ENCODE results near the gene ELF2.

ELF2 gene

DNA sequence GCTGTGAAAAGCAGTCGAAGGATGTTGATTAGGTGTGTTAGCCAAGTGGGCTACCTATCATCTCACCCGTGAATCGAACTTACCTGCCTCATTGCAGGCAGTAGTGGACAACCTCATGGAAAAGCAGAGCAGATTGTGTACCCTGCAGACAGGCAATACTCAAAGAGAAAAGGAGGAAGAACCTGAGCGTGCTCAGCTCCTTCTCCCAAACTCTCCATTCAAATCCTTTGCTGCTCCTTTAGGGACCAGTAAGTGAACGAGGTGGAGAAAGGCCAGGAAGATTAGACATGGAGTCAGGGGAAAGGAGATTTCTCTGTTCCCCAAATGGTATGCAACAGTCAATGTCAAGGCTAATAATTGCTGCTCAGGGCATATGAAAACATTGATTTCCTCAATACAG lies 45.2 kb upstream of the ELF2 start:
- H3K4me1 ChIP-seq (ENCODE audit: control insufficient read depth, insufficient read depth, low read length) = no peaks in the 10 kb centered on the region
- ChIA-PET POLR2A (no interaction called here), CTCF (no interaction called here)
- H3K9me3 ChIP-seq (ENCODE audit: control insufficient read depth, insufficient read depth, low read depth, low read length) = no peaks in the 10 kb centered on the region
- no peaks in the 10 kb centered on the region for H3K36me3 ChIP-seq (ENCODE audit: control insufficient read depth in 2 of 2, insufficient read depth in 1 of 2, low read length in 2 of 2)
- no peak overlapping the region for H3K4me3 ChIP-seq (ENCODE audit: low read depth, low read length)
- H3K27ac ChIP-seq (ENCODE audit: extremely low read depth, low read depth, low read length) = no peak overlapping the region
- TF ChIP-seq, protein P1, sequence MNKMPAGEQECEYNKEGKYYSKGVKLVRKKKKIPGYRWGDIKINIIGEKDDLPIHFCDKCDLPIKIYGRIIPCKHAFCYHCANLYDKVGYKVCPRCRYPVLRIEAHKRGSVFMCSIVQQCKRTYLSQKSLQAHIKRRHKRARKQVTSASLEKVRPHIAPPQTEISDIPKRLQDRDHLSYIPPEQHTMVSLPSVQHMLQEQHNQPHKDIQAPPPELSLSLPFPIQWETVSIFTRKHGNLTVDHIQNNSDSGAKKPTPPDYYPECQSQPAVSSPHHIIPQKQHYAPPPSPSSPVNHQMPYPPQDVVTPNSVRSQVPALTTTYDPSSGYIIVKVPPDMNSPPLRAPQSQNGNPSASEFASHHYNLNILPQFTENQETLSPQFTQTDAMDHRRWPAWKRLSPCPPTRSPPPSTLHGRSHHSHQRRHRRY (tag by site-specific recombination; IDR thresholded peaks at IDR 0.05) = no peak
- TF ChIP-seq ZNF341 (tag by site-specific recombination; IDR thresholded peaks at IDR 0.05; ENCODE audit: low read depth) (no peak), ZNF626 (tag by site-specific recombination; IDR thresholded peaks at IDR 0.05) (no peak), YY1 (tag by site-specific recombination; IDR thresholded peaks at IDR 0.05) (no peak), ZNF280D (tag by site-specific recombination; IDR thresholded peaks at IDR 0.05) (no peak), ZNF514 (tag by site-specific recombination; IDR thresholded peaks at IDR 0.05) (no peak), SP2 (tag by site-specific recombination; IDR thresholded peaks at IDR 0.05) (no peak), GLI2 (tag by site-specific recombination; IDR thresholded peaks at IDR 0.05; ENCODE audit: borderline replicate concordance, low read depth) (no peak)

GRCh38 chr4:139221687-139222086 lies 44.7 kb upstream of the ELF2 start:
- ChIA-PET CTCF (interaction anchor here (0.6 kb wide), 1 partner anchor 308 kb away, joined by 5 read pairs; no protein-coding TSS in a partner anchor), POLR2A (no interaction called here)
- H3K4me1 ChIP-seq (ENCODE audit: control insufficient read depth, insufficient read depth, low read length) = no peaks in the 10 kb centered on the region
- H3K4me3 ChIP-seq (ENCODE audit: low read depth, low read length) = no peak overlapping the region
- TF ChIP-seq ZNF174 (tag by site-specific recombination; IDR thresholded peaks at IDR 0.05) (no peak), ZNF654 (tag by site-specific recombination; IDR thresholded peaks at IDR 0.05; ENCODE audit: low read depth) (no peak)
- H3K36me3 ChIP-seq (ENCODE audit: control insufficient read depth in 2 of 2, insufficient read depth in 1 of 2, low read length in 2 of 2) = no peaks in the 10 kb centered on the region
- H3K27ac ChIP-seq (ENCODE audit: extremely low read depth, low read depth, low read length) = no peak overlapping the region
- no peaks in the 10 kb centered on the region for H3K9me3 ChIP-seq (ENCODE audit: control insufficient read depth, insufficient read depth, low read depth, low read length)

DNA sequence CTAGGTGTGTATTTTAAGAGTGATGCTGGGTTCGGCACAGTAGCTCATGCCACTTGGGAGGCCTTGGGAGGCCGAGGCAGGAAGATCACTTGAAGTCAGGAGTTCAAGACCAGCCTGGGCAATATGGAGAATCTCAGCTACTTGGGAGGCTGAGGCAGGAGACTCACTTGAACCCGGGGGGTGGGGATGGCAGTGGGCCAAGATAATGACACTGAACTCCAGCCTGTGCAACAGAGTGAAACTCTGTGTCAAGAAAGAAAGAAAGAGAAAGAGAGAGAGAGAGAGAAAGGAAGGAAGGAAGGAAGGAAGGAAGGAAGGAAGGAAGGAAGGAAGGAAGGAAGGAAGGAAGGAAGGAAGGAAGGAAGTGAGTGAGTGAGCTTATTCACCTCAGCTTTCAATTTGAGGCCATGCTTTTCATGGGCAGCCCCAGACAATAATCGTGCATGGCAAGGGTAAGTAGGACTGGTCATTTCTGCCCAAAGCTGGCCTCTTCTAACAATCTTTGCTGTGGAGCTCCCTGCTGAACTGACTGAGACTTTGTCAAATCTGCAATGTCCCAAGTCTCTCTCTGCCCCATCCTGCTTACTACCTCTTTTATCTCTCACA lies 42.5 kb upstream of the ELF2 start:
- ChIA-PET POLR2A (no interaction called here), CTCF (interaction anchor here (0.6 to 1.5 kb wide), 3 partner anchors 8 to 312 kb away, joined by 3 to 9 read pairs (median 3); no protein-coding TSS in a partner anchor)
- no peaks in the 10 kb centered on the region for H3K36me3 ChIP-seq (ENCODE audit: control insufficient read depth in 2 of 2, insufficient read depth in 1 of 2, low read length in 2 of 2)
- no peak overlapping the region for H3K4me3 ChIP-seq (ENCODE audit: low read depth, low read length)
- no peaks in the 10 kb centered on the region for H3K9me3 ChIP-seq (ENCODE audit: control insufficient read depth, insufficient read depth, low read depth, low read length)
- no peak overlapping the region for H3K27ac ChIP-seq (ENCODE audit: extremely low read depth, low read depth, low read length)
- TF ChIP-seq ZNF660 (tag by site-specific recombination; IDR thresholded peaks at IDR 0.05) (no peak), ZNF366 (tag by site-specific recombination; conservative IDR thresholded peaks at IDR 0.05) (peak; percentile 88), ZNF654 (tag by site-specific recombination; IDR thresholded peaks at IDR 0.05; ENCODE audit: low read depth) (no peak), ZNF621 (tag by site-specific recombination; IDR thresholded peaks at IDR 0.05) (no peak), ZNF514 (tag by site-specific recombination; IDR thresholded peaks at IDR 0.05) (no peak), YY2 (tag by site-specific recombination; IDR thresholded peaks at IDR 0.05) (no peak)
- 0 out of 2 replicates have a peak, but pooled peaks cover under 1% of the 10 kb centered on the region for H3K4me1 ChIP-seq (ENCODE audit: control insufficient read depth, insufficient read depth, low read length)
